Inflammatory macrophage (primary cell): ENCODE data around the gene SMTNL1.
A peak's percentile ranks its signal among the peaks of the same experiment; 100 is the strongest.

Experiments
- DNase-seq, 2 donors: peaks; one replicate each; pipeline ENCODE4 v3.0.0-alpha.2; 2020 to 2022

The SMTNL1 gene

DNA sequence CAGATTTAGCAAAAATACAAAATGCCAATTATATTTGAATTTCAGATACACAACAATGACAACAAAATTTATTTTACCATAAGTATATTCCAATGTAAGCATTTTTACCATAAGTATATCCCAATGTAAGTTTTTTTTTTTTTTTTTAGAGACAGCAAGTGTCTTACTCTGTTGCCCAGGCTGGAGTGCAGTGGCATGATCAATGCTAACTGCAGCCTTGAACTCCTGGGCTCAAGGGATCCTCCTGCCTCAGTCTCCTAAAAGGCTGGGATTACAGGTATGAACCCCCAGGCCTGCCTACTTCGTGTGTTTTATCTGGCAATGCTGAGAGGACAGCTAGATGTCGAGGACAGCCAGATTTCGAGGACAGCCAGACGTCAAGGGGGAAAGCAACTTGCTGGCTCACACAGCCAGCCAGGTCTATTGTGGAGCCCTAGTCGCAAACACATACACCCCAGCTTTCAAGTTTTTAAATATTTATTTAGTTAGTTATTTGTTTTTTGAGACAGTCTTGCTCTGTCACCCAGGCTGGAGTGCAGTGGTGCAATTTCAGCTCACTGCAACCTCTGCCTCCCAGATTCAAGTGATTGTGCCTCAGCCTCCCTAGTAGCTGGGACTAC, 59.0 kb downstream of the SMTNL1 start:
- no peak for DNase-seq

DNA sequence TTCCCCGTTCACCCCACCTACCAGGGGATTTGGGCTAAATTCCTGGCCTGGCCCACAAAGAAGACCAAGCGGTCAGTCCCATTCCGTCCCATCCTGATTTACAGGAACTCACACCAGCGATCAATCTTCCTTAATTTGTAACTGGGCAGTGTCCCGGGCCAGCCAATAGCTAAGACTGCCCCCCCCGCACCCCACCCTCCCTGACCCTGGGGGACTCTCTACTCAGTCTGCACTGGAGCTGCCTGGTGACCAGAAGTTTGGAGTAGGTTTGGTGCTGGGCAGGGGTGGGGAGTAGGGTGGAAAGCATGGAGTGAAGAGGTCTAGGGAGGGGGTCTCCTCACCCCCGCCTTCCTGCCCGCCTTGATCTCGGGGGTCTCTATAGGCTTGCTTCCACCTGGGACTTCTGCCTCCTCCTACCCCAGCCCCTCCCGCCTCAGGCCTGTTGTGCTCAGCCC, 60.1 kb downstream of the SMTNL1 start, which contains the start of gene SERPING1:
Gene SERPING1, plus strand, starts transcription at position 225 of the 455 bp plus-strand sequence. CDS start 586 bp downstream, outside the sequence.
- DNase-seq, result no peak

- DNase-seq, result peak in 1 of 2 donors; percentile 16
These were observed 60.8 kb downstream of the SMTNL1 start for GRCh38 chr11:57597916-57598830.

- no peak for DNase-seq
These were observed 61.4 kb downstream of the SMTNL1 start for GRCh38 chr11:57598831-57599155.

DNA sequence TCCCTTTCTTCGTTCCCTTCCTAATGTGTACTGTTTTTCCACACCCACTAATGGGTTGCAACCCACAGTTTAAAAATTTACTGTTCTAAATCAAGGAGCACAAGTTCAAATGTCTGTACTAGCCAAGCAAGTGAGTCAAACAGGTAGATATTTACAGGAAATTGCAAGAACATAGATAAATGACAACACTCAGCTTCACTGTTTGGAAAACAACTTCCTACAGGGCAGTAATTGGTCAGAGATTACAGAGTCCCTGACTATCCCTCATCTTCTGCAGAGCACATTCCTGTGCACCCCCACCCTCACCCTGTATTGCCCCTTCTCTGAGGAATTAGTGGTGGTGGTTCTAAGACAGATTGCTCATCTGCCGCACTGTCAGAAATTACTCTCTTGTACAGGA, 62.0 kb downstream of the SMTNL1 start:
- DNase-seq, result no peak
